GM21526 (cell line): ENCODE measurements around the gene KPTN.

Experiments used
- ATAC-seq: cut with Tn5 transposase; IDR thresholded peaks from one replicate; pipeline ENCODE4 v1.9.1; 2021; ENCODE audit warnings: moderate library complexity; ENCODE audit not compliant: unreplicated experiment, low FRiP score

The KPTN gene

DNA sequence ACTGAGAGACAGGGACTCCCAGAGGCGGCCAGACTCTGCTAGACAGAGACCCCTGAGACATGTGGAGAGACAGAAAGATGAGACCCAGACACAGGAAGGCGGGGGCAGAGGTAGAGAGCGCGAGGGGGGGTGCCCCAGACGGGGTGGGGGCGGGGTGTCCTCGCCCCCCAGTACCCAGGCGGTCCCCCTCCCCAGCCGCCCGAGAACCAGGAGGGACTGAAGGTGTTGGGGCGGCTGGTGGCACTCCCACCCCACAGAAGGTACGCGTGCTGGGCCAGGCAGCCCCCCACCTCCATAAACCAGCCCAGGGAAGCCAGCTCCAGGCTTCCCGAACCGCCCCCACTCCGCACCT is 12.7 kb downstream of the KPTN start:
- no peak for ATAC-seq

DNA sequence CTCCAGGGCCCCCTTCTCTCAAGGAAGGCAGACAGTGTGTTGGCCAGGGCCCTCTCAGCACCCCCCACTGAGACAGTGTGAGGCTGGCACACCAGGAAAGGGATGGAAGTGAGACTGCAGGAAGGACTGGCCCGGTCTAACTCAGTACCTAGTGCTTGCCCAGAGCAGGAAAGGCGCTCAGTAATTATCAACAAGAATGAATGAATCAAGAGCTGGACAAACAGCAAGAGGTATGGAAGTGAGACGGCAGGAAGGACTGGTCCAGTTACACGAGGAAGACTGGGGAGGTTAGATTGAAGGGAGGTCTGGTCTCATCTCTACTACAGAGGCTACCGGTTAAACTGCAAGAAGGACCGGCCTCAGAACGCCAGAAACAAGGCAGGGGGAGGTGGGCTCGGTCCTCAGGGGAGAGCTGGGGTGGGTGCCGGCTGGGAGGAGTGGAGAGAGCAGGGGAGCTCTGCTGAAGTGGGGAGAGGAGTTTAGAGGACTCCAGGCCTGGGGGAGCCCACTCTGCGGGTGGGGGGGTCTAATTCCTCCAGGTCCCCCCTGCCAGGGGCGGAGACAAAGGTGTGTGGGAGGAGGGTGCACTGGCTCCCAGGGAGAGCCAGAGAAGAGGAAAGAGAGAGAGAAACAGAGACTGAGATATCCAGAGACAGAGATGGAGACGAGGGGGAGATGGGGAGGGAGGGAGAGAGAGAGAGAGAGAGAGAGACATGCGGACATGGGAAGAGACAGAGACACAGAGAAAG is 13.4 kb downstream of the KPTN start:
- no peak for ATAC-seq

DNA sequence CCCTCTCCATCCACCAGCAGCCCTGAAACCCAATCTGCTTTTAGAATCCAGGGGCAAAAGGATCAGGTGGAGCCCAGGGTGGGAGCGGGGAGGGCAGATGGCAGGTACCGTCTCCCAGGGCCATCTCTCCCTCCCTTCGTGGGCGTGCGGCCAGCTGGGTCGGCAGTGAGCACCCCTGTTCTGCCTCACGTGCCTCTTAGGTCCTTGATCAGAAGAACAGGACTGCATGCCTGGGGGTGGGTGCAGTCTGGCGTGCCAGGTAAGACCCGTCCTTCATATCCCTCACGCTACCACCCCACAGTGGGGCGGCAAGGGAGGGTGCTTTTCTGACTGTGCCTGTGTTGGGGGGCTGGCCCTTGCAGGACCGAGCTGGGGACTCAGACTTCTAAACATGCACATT is 14.3 kb downstream of the KPTN start:
- ATAC-seq, result no peak

DNA sequence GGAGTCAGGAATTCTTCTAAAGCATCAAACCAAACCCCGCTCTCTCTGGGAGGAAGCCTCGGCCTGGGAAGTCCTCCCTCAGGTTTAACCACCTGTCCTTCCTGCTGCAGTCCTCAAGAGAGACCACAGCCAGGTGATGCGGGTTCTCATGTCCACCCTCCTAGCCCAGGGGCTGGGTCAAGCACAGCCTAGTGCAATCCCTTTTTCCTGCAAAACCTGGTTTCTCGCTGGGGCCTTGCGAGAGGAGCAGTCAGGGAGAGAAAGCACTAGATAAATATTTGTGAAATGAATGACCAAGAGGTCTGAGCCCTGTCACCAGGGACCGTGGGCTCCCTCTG is 14.7 kb downstream of the KPTN start:
- no peak for ATAC-seq

DNA sequence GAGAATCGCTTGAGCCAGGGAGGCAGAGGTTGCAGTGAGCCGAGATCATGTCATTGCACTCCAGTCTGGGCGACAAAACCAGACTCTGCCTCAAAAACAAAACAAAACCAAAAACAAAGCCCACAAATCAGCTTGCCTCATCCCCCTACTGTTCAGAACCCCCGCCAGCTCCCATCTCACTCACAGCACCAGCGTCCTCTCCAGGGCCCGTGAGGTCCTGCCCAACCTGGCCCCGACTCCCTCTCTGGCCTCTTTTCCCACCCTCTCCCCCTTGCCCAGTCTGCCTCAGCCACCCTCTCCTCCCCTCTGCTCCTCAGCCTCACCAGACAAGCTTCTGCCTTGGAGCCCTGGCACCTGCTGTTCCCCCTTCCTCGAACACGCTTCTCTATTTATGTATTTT is 16.1 kb downstream of the KPTN start:
- no peak for ATAC-seq

DNA sequence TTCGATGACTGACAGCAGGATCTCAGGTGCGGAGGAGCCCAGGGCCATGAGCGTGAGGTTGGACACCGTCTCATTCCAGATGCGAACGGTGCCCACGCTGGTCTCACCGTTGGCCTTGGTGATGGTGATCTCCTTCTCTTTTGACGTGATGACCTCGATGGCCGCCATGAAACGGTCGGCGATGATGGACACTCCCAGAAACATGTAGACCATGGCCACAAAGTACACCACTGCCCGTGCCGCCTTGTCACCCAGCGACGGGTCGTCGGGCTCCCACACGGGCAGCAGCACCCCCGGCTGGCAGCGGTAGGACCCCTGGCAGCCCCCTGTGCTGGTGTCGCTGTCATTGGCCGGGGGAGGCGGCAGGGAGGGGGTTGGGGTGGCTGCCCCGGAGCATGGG is 18.1 kb downstream of the KPTN start:
- no peak for ATAC-seq

DNA sequence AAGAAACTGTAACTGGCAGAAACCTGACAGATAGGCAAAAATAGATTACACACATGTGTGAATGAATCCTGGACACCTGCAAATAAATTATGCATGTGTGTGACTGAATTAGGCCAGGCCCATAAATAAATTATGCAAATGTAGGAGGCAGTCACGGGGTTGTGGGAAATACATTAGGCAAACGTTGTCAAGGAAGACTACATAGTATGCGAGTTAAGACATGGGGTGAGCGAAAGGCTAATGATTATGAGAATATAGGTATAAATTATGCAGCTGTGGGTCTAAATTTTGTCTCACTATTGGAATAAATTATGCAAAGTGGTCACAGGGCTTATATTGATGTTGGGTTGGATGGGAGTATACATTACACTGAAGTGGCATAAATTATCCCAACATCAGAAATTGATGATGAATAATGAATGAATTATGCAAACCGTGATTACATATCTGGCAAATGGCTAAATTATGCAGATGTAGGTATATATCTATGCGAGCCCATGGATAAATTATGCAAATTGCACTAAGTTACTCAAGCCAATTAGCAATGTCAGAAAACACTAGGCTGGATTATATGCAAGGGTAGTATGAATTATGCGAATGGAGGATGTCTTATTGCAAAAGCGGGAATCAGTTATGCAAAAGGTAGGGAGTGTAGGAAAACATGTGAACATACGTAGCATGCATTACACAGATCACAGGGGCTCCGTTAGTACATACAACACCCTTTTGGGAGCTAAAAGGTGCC is 19.2 kb downstream of the KPTN start:
- ATAC-seq, result no peak

DNA sequence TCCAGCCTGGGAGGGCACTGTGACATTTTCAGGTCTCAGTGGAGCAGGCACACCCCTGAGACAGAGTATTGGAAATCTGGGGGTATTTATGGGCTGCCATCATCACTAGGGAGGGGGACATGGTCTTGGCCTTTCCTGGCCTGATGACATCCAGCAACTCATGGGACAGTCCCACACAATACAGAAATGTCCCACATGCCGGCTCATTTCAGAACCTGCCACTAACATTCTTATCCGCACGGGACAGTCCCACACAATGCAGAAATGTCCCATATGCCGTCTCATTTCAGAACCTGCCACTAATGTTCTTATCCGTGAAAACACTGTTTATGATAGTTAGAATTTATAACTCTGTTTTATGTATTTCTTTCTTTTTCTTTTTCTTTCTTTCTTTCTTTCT is 22.1 kb downstream of the KPTN start:
- no peak for ATAC-seq

DNA sequence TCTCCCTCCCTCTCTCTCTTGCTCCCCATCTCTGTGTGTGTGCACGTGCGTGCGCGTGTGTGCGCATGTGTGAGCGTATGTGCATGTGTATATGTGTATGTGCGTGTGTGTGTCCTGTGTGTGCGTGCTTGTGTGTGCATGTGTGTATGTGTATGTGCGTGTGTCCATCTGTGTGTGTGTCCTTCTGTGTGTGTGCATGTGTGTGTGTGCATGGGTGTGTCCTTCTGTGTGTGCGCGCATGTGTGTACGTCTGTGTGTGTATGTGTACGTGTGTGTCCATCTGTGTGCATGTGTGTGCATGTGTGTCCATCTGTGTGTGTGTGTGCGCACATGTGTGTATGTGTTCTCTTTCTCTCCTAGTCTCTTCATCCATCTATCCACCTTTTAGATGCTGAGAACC is 24.5 kb downstream of the KPTN start:
- no peak for ATAC-seq

DNA sequence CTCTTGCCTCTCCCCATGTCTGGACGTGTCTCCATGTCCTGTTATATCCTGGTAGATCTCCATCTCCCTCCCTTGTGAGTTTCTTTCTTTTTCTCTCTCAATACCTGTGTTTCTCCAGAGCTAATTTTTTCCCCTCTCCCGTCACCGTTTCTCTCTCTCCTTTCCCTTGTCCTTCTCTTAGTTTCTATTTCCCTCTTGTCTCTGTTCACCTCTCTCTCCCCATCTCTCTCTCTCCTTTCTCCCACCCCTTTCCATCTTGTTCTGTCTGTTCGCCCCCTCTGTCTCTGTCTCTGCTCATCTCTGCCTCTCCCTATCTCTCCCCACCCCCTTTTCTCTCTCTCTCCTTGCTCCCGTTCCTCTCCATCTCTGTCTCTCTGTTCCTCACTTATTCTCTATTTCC is 25.3 kb downstream of the KPTN start:
- no peak for ATAC-seq

DNA sequence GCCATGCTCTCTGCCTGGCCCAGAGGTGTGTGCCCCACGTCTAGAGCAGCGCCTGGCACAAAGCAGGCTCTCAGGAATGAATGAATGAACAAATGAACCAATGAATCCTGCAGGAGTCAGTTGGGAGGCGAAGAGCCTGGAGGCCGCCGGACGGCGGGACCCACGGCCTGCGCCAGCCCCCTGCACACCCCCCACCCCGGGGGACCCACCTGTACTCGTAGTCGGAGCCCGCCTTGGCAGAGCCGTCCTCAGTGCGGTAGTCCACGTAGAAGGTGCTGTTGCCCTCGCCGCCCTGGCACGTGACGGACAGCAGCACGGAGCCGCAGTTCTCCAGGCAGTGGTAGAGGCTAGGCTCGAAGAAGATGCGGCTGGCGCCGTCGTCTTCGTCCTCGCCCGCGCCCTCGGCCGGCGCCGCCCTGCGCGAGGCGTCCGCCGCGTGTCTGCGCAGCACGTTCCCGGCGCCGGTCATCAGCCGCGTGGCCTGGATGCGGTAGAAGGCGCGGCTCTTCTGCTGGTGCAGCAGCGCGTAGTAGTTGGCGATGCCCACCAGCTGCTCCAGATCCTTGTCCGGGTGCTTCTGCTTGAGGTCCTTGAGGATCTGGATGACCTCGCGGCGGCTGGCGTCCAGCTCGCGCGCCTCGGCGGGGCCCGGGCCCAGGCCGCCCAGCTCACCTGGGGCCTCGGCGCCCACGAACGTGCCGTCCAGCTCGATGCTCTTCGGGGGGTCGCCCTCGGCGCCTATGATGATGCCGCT is 27.1 kb downstream of the KPTN start:
- ATAC-seq, result no peak

DNA sequence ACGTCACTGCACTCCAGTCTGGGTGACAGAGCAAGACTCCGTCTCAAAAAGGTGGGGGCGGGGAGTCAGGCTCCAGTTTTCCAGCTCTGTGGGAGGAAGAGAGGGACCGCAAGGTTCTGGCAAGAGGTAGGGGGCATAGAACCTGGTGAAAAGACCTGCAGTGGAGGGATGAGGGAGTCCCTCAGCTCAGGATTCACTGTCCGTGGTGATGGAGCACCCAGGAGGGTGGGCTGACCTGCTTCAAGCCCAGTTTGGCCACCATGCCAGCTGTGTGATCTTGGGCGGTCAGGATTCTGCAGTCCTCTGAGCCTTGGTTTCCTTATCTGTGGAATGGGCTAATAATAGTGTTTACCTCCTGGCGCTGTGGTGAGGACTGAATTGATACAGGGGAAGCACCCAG is 33.5 kb downstream of the KPTN start:
- ATAC-seq, result no peak

DNA sequence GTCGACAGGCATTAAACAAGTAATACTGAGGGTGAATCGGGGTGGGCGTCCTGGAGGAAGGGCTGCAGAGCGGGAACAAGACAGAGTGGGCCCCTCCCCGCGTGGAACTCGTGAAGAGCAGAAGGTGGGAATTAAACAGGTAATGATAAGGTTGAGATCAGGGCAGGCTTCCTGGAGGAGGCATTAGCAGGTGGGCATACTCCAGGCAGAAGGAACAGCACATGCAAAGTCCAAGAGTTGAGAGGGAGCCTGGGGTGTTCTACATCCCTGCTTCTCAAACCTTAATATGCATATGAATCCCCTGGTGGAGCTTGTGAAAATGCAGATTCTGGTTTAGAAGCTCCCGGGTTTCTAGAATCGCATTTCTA is 35.7 kb downstream of the KPTN start:
- ATAC-seq, result no peak

DNA sequence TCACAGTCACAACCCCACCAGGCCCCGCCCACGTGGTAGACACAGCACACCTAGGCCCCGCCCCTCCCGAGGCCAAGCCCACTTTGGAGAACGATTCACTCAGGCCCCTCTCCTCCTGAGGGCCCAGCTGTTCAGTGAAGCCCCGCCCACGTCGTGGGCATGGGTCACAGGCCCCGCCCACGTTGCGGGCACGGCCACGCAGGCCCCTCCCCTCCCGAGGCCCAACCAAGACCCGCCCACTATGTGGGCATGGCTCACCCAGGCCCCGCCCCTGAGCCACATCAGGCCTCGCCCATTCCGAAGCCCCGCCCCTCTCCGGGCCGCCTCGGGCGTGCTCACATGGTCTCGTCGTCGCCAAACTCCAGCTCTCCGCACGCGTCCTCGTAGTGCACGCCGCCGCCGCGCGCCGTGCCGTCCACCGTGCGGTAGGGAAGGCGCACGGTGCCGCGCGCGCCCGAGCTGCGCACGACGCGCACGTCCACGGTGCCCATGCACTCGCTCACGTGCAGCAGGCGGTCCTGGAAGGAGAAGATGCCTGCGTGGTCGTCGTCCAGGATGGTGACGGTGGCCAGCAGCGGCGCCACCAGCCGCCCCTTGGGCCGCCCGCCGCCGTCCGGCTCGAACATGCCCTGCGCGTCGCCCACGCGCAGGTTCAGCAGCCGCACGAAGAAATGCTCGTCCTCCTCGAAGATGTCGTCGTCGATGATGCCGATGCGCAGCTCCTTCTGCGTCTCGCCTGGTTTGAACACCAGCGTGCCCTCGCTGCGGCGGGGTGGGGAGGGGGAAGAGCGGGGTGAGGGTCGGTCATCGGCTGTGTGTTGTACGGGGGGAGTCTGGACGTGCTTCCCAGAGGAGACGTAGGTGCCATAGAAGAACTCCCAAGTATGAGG is 36.3 kb downstream of the KPTN start:
- ATAC-seq, result no peak

DNA sequence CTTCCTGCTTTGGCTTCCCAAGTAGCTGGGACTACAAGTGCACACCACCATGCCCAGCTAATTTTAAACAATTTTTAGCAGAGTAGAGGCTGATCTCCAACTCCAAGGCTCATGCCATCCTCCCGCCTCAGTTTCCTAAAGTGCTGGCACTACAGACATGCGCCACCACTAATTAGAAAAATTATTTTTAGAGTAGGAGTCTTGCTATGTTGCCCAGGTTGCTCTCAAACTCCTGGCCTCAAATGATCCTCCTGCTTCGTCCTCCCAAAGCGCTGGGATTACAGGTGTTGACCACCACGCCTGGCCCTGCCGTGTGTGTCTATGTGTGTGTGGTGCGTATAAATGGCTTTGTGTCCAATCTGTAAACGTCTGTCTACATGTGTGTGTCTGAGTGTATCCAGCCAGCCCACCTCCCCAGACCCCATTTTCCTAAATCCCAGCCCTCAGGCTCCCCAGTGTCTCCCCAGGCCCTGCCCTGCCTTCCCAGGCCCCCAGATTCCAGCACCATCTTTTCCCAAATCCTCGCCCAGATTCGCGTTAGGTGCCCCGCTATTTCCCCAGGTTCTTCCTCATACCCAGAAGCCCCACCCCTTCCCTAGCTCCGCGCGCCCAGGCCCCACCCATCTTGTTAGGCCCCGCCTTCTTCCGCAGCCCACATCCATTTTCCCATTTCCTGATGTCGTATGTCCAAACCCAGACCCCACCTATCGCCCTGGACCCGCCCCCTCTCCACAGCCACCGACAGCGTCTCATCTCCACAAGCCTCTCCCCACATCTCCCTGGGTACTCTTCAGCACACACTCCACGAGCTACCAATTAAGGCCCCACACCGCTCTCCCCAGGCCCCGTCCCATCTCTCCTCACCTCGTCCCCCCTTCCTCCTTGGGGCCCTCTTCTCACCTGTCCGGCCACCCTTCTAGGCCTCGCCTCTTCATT is 37.2 kb downstream of the KPTN start:
- ATAC-seq, result no peak

DNA sequence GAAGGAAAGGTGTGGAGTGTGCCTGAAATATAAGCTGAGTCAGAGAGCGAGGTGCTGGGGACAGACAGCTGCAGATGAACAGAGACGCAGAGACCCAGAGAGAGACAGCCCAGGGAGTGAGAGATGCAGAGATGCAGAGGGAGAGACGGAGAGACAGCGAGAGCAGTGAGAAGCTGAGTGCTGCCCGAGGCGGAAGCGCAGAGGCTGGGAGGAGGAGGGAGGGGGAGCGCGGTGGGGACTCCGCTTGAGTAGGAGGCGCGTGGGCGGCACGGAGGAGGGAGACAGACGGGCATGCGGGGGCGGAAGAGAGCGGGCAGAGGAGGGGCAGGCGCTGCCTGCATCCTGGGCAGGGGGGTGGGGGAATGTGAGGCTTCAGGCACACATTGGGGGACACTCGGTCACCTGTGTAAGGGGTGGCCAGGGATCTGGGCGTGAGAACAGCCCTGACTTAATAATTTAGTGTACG is 38.0 kb downstream of the KPTN start:
- ATAC-seq, result no peak

DNA sequence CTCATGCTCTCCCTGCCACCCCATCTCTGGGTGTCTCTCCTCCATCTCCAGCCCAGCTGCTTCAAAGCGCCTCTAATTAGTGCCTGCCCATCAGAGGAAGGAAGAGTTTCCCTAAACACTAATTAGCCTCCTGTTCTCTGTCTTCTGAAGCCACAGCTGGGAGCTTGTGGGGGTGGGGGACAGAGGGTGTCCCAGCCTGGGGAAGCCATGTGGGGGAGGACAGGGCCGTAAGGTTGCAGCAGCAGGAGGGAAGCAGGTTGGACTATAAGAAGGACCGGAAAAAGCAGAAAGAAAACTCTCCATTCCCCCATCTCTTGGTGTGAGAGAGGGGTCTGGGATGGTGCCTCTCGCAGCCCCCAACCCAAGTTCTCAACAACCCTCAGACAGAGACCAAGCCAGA is 38.5 kb downstream of the KPTN start:
- ATAC-seq, result no peak

DNA sequence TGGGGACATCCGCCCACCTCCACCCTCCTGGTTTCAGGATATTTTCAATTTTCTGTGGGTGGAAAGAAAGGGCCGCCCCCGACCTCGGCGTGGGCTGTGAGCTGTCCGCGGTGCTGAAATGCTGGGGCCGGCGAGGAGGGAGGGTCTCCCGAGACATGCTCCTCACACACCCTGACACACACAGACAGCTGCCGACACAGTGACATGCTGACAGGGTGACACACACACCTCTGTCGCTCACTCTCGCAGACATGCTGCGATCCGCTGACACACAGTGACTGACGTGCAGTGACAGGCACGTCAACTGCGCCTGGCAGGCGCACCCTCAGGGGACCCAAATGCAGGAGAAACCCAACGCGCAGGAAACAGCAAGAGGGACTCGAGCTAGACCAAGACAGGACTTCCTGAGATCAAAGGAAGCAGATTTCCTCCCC is 39.6 kb downstream of the KPTN start:
- no peak for ATAC-seq

DNA sequence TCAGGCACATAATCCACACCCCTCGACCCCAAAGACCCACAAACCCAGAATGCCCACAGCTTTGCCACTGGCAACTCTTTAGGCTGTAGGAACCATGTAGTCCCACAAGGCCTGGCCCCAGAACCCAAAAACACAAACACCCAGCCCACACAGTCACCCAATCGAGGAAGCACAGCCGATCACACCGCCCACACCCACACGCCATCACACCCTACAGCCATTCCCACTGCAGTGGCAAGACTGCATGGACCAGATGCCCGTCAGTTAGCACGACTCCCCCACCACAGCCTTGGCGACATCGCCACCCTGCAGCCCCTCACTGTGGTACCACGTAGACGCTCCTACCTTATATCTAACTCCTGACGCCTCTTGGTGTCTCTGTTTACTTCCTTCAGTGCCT is 40.7 kb downstream of the KPTN start:
- ATAC-seq, result no peak

DNA sequence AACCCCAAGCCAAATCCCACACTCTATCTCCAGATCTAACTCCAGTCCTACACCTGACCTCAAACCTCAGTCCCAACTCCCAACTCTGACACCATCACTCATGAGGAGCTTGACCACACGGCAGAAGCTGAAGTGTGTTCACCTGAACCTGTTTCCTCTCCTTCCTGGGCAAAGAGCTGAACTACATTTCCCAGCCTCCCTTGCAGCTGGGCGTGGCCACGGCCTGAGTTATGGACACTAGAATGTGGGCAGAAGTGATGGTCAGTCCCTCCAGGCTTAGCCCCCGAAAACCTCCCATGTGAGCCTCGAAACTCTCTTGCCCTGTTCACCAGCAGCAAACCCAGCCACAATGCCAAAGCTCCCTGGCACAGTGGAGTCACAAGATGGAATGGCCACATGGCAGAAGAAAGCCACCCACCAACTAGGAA is 45.2 kb downstream of the KPTN start:
- ATAC-seq, result no peak
